H9 (cell line): ENCODE results near the gene RXRB. TPM values are rescaled to one million over a fixed set of nuclear protein-coding genes. Genes with fewer than 3 reads are reported as not detected.

Source experiments
- DNase-seq: peaks from one replicate; pipeline ENCODE4 v3.0.0-alpha.2; 2017
- H2AFZ ChIP-seq: one replicate; pipeline ENCODE4 v1.6.1; 2013; ENCODE audit warnings: mild to moderate bottlenecking, low read length, control low read depth, moderate library complexity
- H2AK5ac ChIP-seq: 2 replicates; pipeline ENCODE4 v1.6.1; 2013; ENCODE audit warnings: low read length, control low read depth, mixed read lengths; ENCODE audit not compliant: insufficient read length
- H2BK120ac ChIP-seq: one replicate; pipeline ENCODE4 v1.6.1; 2013; ENCODE audit warnings: low read depth, mild to moderate bottlenecking, low read length, control low read depth, inconsistent platforms; ENCODE audit not compliant: poor library complexity, severe bottlenecking
- H2BK12ac ChIP-seq: 2 replicates; pipeline ENCODE4 v1.6.1; 2013; ENCODE audit warnings: low read length, control low read depth, mixed read lengths, low read depth; ENCODE audit not compliant: insufficient read length
- H2BK15ac ChIP-seq: 2 replicates; pipeline ENCODE4 v1.6.1; 2013; ENCODE audit warnings: low read depth, low read length, control low read depth
- H2BK20ac ChIP-seq: one replicate; pipeline ENCODE4 v1.6.1; 2013; ENCODE audit warnings: low read depth, mild to moderate bottlenecking, low read length, control low read depth, inconsistent platforms; ENCODE audit not compliant: poor library complexity, severe bottlenecking
- H2BK5ac ChIP-seq: 2 replicates; pipeline ENCODE4 v1.6.1; 2013; ENCODE audit warnings: low read length, control low read depth, mixed read lengths; ENCODE audit not compliant: insufficient read length
- H3K14ac ChIP-seq: 2 replicates; pipeline ENCODE4 v1.6.1; 2013; ENCODE audit warnings: low read length, control low read depth; ENCODE audit not compliant: insufficient read depth
- H3K18ac ChIP-seq: 2 replicates; pipeline ENCODE4 v1.6.1; 2013; ENCODE audit warnings: low read depth, mild to moderate bottlenecking, mixed read lengths, low read length, control low read depth; ENCODE audit not compliant: insufficient read length
- H3K23ac ChIP-seq: 2 replicates; pipeline ENCODE4 v1.6.1; 2013; ENCODE audit warnings: low read length, control low read depth, mixed read lengths, low read depth; ENCODE audit not compliant: insufficient read length
- H3K23me2 ChIP-seq: 2 replicates; pipeline ENCODE4 v1.6.1; 2013; ENCODE audit warnings: low read depth, mild to moderate bottlenecking, mixed read lengths, low read length, control low read depth; ENCODE audit not compliant: insufficient read length, poor library complexity, severe bottlenecking
- H3K27ac ChIP-seq: 2 replicates; pipeline ENCODE4 v1.5.1; 2013; ENCODE audit warnings: low read length, control low read depth, mixed read lengths, low read depth; ENCODE audit not compliant: insufficient read length
- H3K27me3 ChIP-seq: 2 replicates; pipeline ENCODE4 v1.6.1; 2013; ENCODE audit warnings: low read length, control low read depth, inconsistent platforms; ENCODE audit not compliant: insufficient read depth
- H3K4ac ChIP-seq: 2 replicates; pipeline ENCODE4 v1.6.1; 2013; ENCODE audit warnings: low read depth, mild to moderate bottlenecking, control low read depth, inconsistent platforms, low read length, moderate library complexity
- H3K4me1 ChIP-seq: 2 replicates; pipeline ENCODE4 v1.6.1; 2013; ENCODE audit warnings: low read length, control low read depth, inconsistent platforms; ENCODE audit not compliant: insufficient read depth
- H3K4me2 ChIP-seq: 2 replicates; pipeline ENCODE4 v1.6.1; 2013; ENCODE audit warnings: low read length, control low read depth, mixed read lengths; ENCODE audit not compliant: insufficient read length, insufficient read depth
- H3K56ac ChIP-seq: 2 replicates; pipeline ENCODE4 v1.6.1; 2013; ENCODE audit warnings: low read depth, mild to moderate bottlenecking, mixed read lengths, low read length, control low read depth; ENCODE audit not compliant: insufficient read length
- H3K79me1 ChIP-seq: 2 replicates; pipeline ENCODE4 v1.6.1; 2013; ENCODE audit warnings: low read depth, mild to moderate bottlenecking, moderate library complexity, low read length, control low read depth, inconsistent platforms; ENCODE audit not compliant: insufficient read depth, poor library complexity, severe bottlenecking
- H3K79me2 ChIP-seq: 2 replicates; pipeline ENCODE4 v1.6.1; 2013; ENCODE audit warnings: low read length, control low read depth, inconsistent platforms; ENCODE audit not compliant: insufficient read depth
- H3K9ac ChIP-seq: 2 replicates; pipeline ENCODE4 v1.6.1; 2013; ENCODE audit warnings: low read length, control low read depth, mixed read lengths; ENCODE audit not compliant: insufficient read length; ENCODE audit errors: extremely low read depth
- H3K9me3 ChIP-seq: one replicate; pipeline ENCODE4 v1.6.1; 2013; ENCODE audit warnings: low read depth, low read length, inconsistent platforms; ENCODE audit not compliant: control insufficient read depth
- H3T11ph ChIP-seq: one replicate; pipeline ENCODE4 v1.6.1; 2013; ENCODE audit warnings: mild to moderate bottlenecking, low read length, control low read depth, inconsistent platforms
- H4K20me1 ChIP-seq: one replicate; pipeline ENCODE4 v1.6.1; 2013; ENCODE audit not compliant: control insufficient read depth, insufficient read length, insufficient read depth
- H4K5ac ChIP-seq: 2 replicates; pipeline ENCODE4 v1.6.1; 2013; ENCODE audit warnings: low read depth, mild to moderate bottlenecking, mixed read lengths, low read length, control low read depth; ENCODE audit not compliant: insufficient read length
- H4K8ac ChIP-seq: replicated peaks from 2 replicates; pipeline ENCODE4 v1.6.1; 2013; ENCODE audit warnings: low read length, control low read depth, mixed read lengths, low read depth; ENCODE audit not compliant: insufficient read length
- H4K91ac ChIP-seq: 2 replicates; pipeline ENCODE4 v1.6.1; 2013; ENCODE audit warnings: low read depth, mild to moderate bottlenecking, moderate library complexity, mixed read lengths, low read length, control low read depth; ENCODE audit not compliant: insufficient read length
- H3K27ac Mint-ChIP-seq, 3 experiments: 2 replicates in 2 of 3; 3 replicates in 1 of 3; pipeline ENCODE4 v1.8.0; 2020 to 2021; ENCODE audit warnings: mixed read lengths in 3 of 3, mild to moderate bottlenecking in 1 of 3, moderate library complexity in 1 of 3
- H3K27me3 Mint-ChIP-seq: 2 replicates; pipeline ENCODE4 v1.8.0; 2021; ENCODE audit warnings: low read depth, mild to moderate bottlenecking, moderate library complexity, mixed read lengths
- H3K36me3 Mint-ChIP-seq, 3 experiments: 2 replicates in 2 of 3; 3 replicates in 1 of 3; pipeline ENCODE4 v1.8.0; 2020 to 2021; ENCODE audit warnings: low read depth in 3 of 3, mixed read lengths in 3 of 3; ENCODE audit not compliant: insufficient read depth in 1 of 3
- H3K4me1 Mint-ChIP-seq, 2 experiments: 2 replicates each; pipeline ENCODE4 v1.8.0; 2020; ENCODE audit warnings: mixed read lengths in 2 of 2
- H3K4me3 Mint-ChIP-seq, 2 experiments: 2 replicates in 1 of 2; 3 replicates in 1 of 2; pipeline ENCODE4 v1.8.0; 2020 to 2021; ENCODE audit warnings: mild to moderate bottlenecking in 2 of 2, mixed read lengths in 2 of 2, moderate library complexity in 1 of 2
- H3K9me3 Mint-ChIP-seq, 2 experiments: 2 replicates in 1 of 2; 3 replicates in 1 of 2; pipeline ENCODE4 v1.8.0; 2020; ENCODE audit warnings: mild to moderate bottlenecking in 2 of 2, mixed read lengths in 2 of 2, moderate library complexity in 1 of 2
- CTCF ChIP-seq: fragments of 200-600 bp; sonication (generic); conservative IDR thresholded peaks from 3 replicates; pipeline ENCODE4 v1.8.0; 2021; ENCODE audit warnings: antibody characterized with exemption, mild to moderate bottlenecking
- WGBS: extraction: QIAGEN DNeasy Blood & Tissue Kit; methylation state at CpG from one replicate; pipeline ENCODE4 v1.1.7; 2013; ENCODE audit warnings: missing lambda C conversion rate, low lambda C conversion rate, mixed read lengths; ENCODE audit not compliant: insufficient read length; ENCODE audit errors: extremely low coverage; 5-methylcytosine and 5-hydroxymethylcytosine counted together
- total RNA-seq: library from RNA; stranded (reverse); gene quantifications from 2 replicates; pipeline ENCODE4 v1.2.1, GENCODE V29; 2021

RXRB gene
- total RNA-seq, 1 experiment from 2014 or later, result 14.8 TPM

GRCh38 chr6:33203443-33204164 lies 3.1 kb upstream of the RXRB start:
- H3K79me2 ChIP-seq, result peaks cover 4% of the 10 kb centered on the region; the same call in 1 of the 2 replicates

More at GRCh38 chr6:33203443-33204164, 3.1 kb upstream of the RXRB start:
- no peak overlapping the region for H3K27ac ChIP-seq
- H3K9ac ChIP-seq, result no peak overlapping the region
- no peak overlapping the region for H3K18ac ChIP-seq
- H4K5ac ChIP-seq, result no peak overlapping the region
- no peaks in the 10 kb centered on the region for H3K9me3 ChIP-seq
- peaks cover 44 to 52% of the 10 kb centered on the region in 2 experiments for H3K4me1 Mint-ChIP-seq
- no peak overlapping the region for H3K4ac ChIP-seq
- no CpG with 5 or more reads among the region's 7 CpGs for WGBS
- H3K23ac ChIP-seq, result no peak overlapping the region
- no peaks in the 10 kb centered on the region for H4K20me1 ChIP-seq
- peak overlapping the region; percentile 96 to 99 for H3K4me3 Mint-ChIP-seq
- H4K91ac ChIP-seq, result no peak overlapping the region
- H3K9me3 Mint-ChIP-seq, result no peaks in the 10 kb centered on the region; a peak in 1 of 5 replicates
- peak overlapping the region in 1 of 3 experiments; percentile 39; a peak in 3 of 7 replicates for H3K27ac Mint-ChIP-seq
- H3K79me1 ChIP-seq, result no peaks in the 10 kb centered on the region
- no peak overlapping the region for H2BK20ac ChIP-seq
- no peak overlapping the region for H3K56ac ChIP-seq
- H2BK5ac ChIP-seq, result no peak overlapping the region
- H3K4me2 ChIP-seq, result peak overlapping the region; percentile 9
- peaks cover 15% of the 10 kb centered on the region; the same call in 1 of the 2 replicates for H3K4me1 ChIP-seq
- H2AFZ ChIP-seq, result no peak overlapping the region
- no peak overlapping the region for H2AK5ac ChIP-seq
- DNase-seq, result no peak
- H3K23me2 ChIP-seq, result peaks cover 26% of the 10 kb centered on the region
- H2BK15ac ChIP-seq, result no peak overlapping the region
- no peak overlapping the region for H3K14ac ChIP-seq
- no peak overlapping the region for H2BK12ac ChIP-seq
- H3K27me3 Mint-ChIP-seq, result peaks cover 31% of the 10 kb centered on the region
- TF ChIP-seq CTCF, result no peak
- no peak overlapping the region for H2BK120ac ChIP-seq
- peaks cover 23% of the 10 kb centered on the region; the same call in 1 of the 2 replicates for H3K27me3 ChIP-seq
- no peak overlapping the region for H3T11ph ChIP-seq
- H3K36me3 Mint-ChIP-seq, result peaks cover 25 to 34% (median 28%) of the 10 kb centered on the region in 3 experiments
- no peak overlapping the region for H4K8ac ChIP-seq
